ENCODE measurements around the gene TMEM212.

DNA sequence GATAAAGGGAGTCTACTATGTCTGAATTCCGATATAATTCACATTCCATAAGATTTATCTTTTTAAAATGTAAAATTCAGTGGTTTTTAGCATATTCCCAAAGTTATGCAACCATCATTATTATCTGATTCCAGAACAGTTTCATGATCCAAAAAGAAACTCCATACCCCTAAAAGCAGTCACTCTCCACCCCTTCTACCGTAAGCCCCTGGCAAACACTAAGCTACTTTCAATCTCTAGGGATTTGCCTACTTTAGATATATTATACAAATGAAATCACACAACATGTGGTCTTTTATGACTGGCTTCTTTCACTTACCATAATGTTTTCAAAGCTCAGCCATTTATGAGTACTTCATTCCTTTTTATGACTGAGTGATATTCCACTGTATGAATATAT, 65.6 kb downstream of the TMEM212 start:
- no peak for TF ChIP-seq POLR2A (IDR thresholded peaks at IDR 0.05)
- TF ChIP-seq, protein P1, sequence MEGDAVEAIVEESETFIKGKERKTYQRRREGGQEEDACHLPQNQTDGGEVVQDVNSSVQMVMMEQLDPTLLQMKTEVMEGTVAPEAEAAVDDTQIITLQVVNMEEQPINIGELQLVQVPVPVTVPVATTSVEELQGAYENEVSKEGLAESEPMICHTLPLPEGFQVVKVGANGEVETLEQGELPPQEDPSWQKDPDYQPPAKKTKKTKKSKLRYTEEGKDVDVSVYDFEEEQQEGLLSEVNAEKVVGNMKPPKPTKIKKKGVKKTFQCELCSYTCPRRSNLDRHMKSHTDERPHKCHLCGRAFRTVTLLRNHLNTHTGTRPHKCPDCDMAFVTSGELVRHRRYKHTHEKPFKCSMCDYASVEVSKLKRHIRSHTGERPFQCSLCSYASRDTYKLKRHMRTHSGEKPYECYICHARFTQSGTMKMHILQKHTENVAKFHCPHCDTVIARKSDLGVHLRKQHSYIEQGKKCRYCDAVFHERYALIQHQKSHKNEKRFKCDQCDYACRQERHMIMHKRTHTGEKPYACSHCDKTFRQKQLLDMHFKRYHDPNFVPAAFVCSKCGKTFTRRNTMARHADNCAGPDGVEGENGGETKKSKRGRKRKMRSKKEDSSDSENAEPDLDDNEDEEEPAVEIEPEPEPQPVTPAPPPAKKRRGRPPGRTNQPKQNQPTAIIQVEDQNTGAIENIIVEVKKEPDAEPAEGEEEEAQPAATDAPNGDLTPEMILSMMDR (IDR thresholded peaks at IDR 0.05), result no peak

Data from adrenal gland (tissue), 5 donors.